Activated CD4-positive, alpha-beta memory T cell treated with anti-CD3 and anti-CD28 coated beads for 36 hours (primary cell): ENCODE results near the gene ASIC4. TPM values are rescaled to one million over a fixed set of nuclear protein-coding genes. Genes with fewer than 3 reads are reported as not detected.

ENCODE experiments used
- CTCF ChIA-PET: fragments of 350-600 bp; sonication (Branson Sonifier 250); formaldehyde crosslinking; loops from one replicate; lab custom pipeline; 2021; ENCODE audit warnings: antibody characterized with exemption, inconsistent platforms; lab: Charles Lee
- POLR2A ChIA-PET: fragments of 350-600 bp; sonication (Branson Sonifier 250); formaldehyde crosslinking; loops from one replicate; lab custom pipeline; 2021; ENCODE audit warnings: antibody characterized with exemption; lab: Charles Lee
- DNase-seq: peaks from one replicate; pipeline ENCODE4 v3.0.0-alpha.2; 2020
- H3K27ac Mint-ChIP-seq: one replicate; pipeline ENCODE4 v1.8.0; 2021; ENCODE audit warnings: mixed read lengths
- H3K27me3 Mint-ChIP-seq: one replicate; pipeline ENCODE4 v1.8.0; 2021; ENCODE audit warnings: mixed read lengths
- H3K36me3 Mint-ChIP-seq: one replicate; pipeline ENCODE4 v1.8.0; 2021; ENCODE audit warnings: mixed read lengths
- H3K4me1 Mint-ChIP-seq: one replicate; pipeline ENCODE4 v1.8.0; 2021; ENCODE audit warnings: low read depth, mixed read lengths
- H3K4me3 Mint-ChIP-seq: one replicate; pipeline ENCODE4 v1.8.0; 2021; ENCODE audit warnings: mild to moderate bottlenecking, mixed read lengths
- H3K9me3 Mint-ChIP-seq: one replicate; pipeline ENCODE4 v1.8.0; 2021; ENCODE audit warnings: mixed read lengths
- intact Hi-C: fragments of 100-400 bp; cut with micrococcal nuclease; formaldehyde crosslinking; loops from one replicate; pipeline ENCODE4 v1.15.1; 2023
- total RNA-seq, 2 experiments: library from RNA; stranded (reverse); gene quantifications; one replicate each; pipeline ENCODE4 v1.2.3, GENCODE V29; 2021

ASIC4 gene
- total RNA-seq, 2 experiments from 2014 or later: 0.07 TPM; not detected in 1

DNA sequence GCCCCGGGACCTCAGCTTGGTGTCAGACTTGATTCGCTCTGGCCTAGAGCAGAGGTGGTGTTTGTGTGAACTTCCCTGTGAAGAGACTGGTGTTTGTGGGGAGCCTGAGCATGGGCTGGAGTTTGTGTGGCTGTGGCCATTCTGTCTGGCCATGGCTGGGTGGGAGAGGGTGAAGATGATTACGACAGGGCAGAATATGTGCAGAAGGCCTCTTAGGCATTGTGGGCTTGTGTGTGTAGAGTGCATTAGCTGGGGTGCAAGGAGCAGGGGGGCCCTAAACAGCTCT lies 46.6 kb downstream of the ASIC4 start:
- no peaks in the 10 kb centered on the region for H3K36me3 Mint-ChIP-seq
- POLR2A ChIA-PET: no interaction called here
- no peaks in the 10 kb centered on the region for H3K4me1 Mint-ChIP-seq
- CTCF ChIA-PET: interaction anchor here (0.6 to 6.0 kb wide), 12 partner anchors 9 to 157 kb away, joined by 3 to 73 read pairs (median 6); partner anchors contain the start of genes CHPF, INHA, OBSL1 and STK11IP
- no peak for DNase-seq
- H3K27me3 Mint-ChIP-seq: peaks cover 14% of the 10 kb centered on the region
- H3K4me3 Mint-ChIP-seq: no peak overlapping the region
- intact Hi-C loops: no loop called here
- H3K27ac Mint-ChIP-seq: no peak overlapping the region
- H3K9me3 Mint-ChIP-seq: no peaks in the 10 kb centered on the region

DNA sequence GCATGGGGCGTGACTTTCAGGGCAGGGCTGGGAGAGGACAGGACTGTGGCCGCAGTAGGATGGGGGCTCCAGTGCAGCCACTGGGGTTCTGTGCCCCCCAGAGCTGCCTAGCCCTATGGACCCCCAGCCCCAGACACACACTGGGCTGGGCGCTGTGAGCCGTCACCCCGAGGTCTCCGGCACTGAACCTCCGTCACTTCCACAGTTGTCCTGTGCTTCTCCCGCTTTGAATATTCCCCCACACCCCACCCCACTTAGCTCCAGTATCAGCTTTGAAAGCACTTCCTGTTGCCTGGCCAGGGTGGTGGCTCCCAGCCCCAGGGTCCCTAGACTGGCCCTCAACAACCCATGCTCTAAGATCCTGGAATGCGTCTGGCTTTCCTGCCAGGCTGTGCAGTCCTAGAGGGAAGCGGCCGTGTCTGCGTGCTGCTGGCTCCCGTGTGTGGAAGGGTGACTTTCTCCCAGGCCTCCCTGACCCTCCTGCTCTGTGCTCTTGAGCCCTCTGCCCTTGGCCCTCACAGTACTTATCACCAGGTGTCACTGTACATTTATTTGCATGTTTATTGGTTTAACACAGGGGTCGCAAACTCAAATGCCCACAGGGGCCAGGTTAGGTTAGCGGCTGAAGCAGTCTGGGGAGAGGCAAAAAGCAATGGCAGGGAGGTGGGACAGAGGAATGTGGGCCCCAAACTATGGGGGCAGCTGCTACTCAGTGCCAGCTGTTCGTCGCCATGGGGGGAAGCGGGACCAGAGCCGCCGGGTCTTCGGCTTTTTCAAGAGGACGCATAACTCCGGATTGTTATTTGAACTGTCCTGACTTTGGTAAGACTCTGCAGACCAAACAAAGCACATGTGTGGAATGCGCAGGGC lies 47.1 kb downstream of the ASIC4 start:
- POLR2A ChIA-PET: no interaction called here
- Mint-ChIP-seq H3K4me1 (no peaks in the 10 kb centered on the region), H3K4me3 (no peak overlapping the region), H3K9me3 (no peaks in the 10 kb centered on the region), H3K27me3 (peaks cover 14% of the 10 kb centered on the region), H3K36me3 (no peaks in the 10 kb centered on the region), H3K27ac (no peak overlapping the region)
- intact Hi-C loops: no loop called here
- CTCF ChIA-PET: interaction anchor here (0.5 to 6.0 kb wide), 10 partner anchors 9 to 158 kb away, joined by 3 to 73 read pairs (median 5); partner anchors contain the start of genes CHPF, INHA, OBSL1 and STK11IP
- DNase-seq: no peak

DNA sequence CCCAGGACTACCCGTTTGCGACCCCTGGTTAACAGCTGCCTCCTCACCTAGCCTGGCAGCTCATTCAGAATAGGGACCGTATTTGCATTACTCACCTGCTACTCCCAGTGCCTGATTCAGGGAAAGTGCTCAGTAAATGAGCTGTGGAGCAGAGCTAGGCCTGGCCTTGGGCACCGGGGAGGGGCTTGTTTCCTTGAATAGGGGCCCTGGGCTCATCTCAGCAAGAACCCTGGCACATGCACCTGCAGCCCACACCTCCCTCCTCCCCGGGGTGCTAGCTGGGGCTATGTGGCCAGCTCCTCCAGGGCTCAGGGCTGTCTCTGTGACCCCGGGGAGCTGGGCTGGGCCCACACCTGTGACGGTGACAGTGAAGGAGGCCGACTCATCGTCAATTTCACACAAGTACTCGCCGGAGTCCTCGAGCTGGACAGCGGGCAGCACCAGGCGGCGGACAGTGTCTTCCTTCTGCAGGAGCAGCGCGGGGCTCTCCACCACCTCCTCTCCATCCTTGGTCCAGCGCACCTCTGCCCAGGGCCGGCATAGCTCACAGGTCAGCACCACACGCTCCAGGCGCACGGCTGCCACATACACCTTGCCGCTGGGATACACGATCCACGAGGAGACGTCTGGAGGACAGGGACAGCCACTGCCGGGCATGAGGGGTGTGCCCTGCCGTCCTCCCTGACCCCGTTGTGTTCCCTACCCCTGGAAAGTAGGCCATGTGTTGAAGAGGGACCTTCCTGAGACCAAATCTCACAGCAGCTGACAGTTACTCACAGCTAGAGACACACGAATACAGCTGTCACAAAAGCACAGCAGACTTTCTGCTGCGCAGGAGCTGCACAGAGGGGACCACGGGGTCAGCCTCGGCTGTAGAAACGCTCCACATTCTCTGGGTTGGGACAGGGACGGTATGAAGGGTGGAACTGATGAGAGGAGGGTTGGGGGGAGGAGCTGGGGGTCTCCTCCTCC lies 48.1 kb downstream of the ASIC4 start:
- intact Hi-C loops: no loop called here
- no peaks in the 10 kb centered on the region for H3K36me3 Mint-ChIP-seq
- DNase-seq: no peak
- H3K4me1 Mint-ChIP-seq: no peaks in the 10 kb centered on the region
- no peak overlapping the region for H3K4me3 Mint-ChIP-seq
- ChIA-PET POLR2A (no interaction called here), CTCF (interaction anchor here (0.5 to 6.0 kb wide), 5 partner anchors 9 to 159 kb away, joined by 3 to 73 read pairs (median 4); partner anchors contain the start of genes CHPF, INHA, OBSL1 and TMEM198)
- H3K9me3 Mint-ChIP-seq: no peaks in the 10 kb centered on the region
- peaks cover 16% of the 10 kb centered on the region for H3K27me3 Mint-ChIP-seq
- no peak overlapping the region for H3K27ac Mint-ChIP-seq

DNA sequence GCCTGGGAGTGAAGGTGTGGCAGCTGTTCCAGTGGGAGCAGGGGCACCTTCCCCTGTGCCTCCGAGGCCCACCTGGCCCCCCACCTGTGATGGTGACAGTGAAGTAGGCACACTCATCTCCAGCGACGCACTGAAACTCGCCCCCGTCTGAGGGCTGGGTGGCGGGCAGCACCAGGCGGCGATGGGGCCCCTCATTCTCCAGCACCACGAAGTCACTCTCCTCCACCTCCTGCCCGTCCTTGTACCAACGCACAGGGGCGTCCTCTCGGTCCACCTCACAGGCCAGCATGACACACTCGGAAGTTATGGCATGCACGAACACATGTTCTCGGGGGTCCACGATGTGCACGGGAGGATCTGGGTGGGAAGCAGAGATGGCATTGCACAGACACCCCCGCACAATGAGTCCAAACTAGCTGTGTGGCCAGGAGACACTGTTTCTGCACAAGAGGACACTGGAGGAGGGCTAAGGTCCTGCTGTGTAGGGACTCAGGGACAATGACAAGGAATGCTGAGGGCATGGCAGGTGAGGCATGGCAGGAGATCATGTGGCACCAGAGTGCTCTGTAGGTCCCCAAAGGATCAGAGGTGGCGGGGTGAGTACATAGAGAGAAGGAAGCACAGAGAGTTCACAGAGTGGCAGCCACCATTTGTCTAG lies 49.1 kb downstream of the ASIC4 start:
- CTCF ChIA-PET: interaction anchor here (1.1 to 6.0 kb wide), 2 partner anchors 21 to 67 kb away, joined by 3 to 73 read pairs; partner anchors contain the start of genes CHPF and TMEM198
- no peaks in the 10 kb centered on the region for H3K9me3 Mint-ChIP-seq
- no peak overlapping the region for H3K27ac Mint-ChIP-seq
- H3K36me3 Mint-ChIP-seq: no peaks in the 10 kb centered on the region
- DNase-seq: no peak
- intact Hi-C loops: no loop called here
- peaks cover 19% of the 10 kb centered on the region for H3K27me3 Mint-ChIP-seq
- H3K4me3 Mint-ChIP-seq: no peak overlapping the region
- POLR2A ChIA-PET: no interaction called here
- H3K4me1 Mint-ChIP-seq: no peaks in the 10 kb centered on the region

DNA sequence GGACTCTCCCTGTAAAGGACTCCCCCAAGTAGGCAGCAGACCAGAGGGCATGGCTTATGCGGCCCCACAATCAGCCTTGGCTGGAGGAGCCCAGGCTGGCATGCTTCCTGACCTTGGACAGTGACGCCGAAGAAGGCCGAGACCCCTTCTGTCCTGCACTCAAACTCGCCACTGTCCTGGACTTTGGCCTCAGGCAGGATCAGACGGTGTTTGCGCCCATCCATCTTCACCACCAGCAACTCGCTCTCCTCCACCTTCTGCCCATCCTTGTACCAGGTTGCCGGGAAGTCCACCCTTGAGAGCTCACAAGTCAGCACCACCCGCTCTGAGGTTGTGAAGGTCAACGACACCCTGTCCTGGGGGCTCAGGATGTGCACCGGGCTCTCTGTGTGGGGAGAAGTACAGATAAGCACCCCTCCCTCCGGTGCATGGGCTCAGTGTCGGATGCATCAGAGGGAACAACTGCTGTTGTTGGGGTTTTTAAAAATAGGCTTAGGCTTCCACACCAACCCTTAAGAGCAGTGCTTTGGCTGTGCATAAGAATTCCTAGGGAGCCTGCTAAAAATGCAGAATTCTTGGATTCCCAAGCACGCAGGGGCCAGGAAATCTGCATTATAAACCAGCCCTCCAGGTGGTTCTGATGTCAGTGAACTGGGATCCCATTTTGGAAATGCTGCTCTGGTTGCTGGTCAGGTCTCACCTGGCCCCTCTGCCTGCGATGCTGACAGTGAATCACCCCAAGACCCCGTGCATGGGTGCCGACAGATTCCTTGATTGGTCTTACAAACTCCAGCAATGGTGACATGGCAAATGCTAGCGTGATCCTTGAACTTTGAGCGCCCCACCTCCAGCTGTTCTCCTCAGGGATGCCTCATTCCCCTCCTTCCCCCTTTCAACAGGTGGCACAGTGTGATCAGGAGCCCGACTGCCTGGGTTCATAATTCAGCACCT lies 51.1 kb downstream of the ASIC4 start:
- Mint-ChIP-seq H3K4me3 (no peak overlapping the region), H3K36me3 (no peaks in the 10 kb centered on the region), H3K9me3 (no peaks in the 10 kb centered on the region), H3K27me3 (peaks cover 32% of the 10 kb centered on the region), H3K27ac (no peak overlapping the region), H3K4me1 (no peaks in the 10 kb centered on the region)
- intact Hi-C loops: no loop called here
- ChIA-PET CTCF (no interaction called here), POLR2A (no interaction called here)
- DNase-seq: no peak

DNA sequence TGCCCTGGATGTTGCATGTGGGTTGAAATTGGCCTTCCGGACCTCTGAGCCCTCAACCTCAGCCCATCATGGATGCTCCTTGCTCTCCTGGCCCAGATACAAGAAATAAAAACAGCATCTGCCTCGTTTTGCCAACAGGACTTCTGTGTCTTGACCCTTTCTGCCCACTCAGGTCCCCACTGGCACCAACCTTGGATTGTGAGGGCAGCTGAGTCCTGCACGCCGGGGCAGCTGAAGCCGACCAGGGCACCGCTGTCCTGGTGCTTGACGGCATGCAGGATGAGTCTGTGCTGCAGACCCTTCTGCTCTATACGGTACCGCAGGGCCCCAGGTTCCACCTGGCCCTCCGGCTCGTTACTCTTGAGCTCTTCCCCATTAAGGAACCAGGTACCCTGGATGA lies 52.4 kb downstream of the ASIC4 start:
- intact Hi-C loops: no loop called here
- DNase-seq: no peak
- Mint-ChIP-seq H3K9me3 (no peaks in the 10 kb centered on the region), H3K27ac (no peak overlapping the region), H3K27me3 (peaks cover 30% of the 10 kb centered on the region), H3K4me3 (no peak overlapping the region), H3K36me3 (no peaks in the 10 kb centered on the region), H3K4me1 (no peaks in the 10 kb centered on the region)
- ChIA-PET POLR2A (no interaction called here), CTCF (no interaction called here)

DNA sequence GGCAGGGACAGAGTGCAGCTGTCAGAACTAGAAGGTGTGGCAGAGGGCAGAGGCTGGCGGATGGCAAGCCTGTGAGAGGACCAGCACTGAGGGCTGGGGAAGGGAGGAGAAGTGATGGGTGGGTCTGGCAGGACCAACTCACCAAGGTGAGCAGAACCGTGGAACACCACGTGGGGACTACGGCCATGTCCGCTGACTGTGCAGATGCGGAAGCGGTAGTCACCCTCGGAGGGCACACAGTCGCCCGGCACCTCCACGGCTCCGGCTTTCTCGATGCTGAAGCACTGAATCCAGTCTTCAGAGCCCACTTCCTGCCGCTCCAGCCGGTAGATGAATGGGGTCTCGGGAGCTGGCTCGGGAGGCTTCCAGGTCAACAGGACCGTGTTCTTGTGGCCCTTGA lies 52.8 kb downstream of the ASIC4 start:
- H3K4me3 Mint-ChIP-seq: no peak overlapping the region
- intact Hi-C loops: no loop called here
- ChIA-PET POLR2A (no interaction called here), CTCF (no interaction called here)
- no peaks in the 10 kb centered on the region for H3K4me1 Mint-ChIP-seq
- no peak for DNase-seq
- H3K9me3 Mint-ChIP-seq: no peaks in the 10 kb centered on the region
- H3K36me3 Mint-ChIP-seq: no peaks in the 10 kb centered on the region
- H3K27me3 Mint-ChIP-seq: peaks cover 34% of the 10 kb centered on the region
- no peak overlapping the region for H3K27ac Mint-ChIP-seq

DNA sequence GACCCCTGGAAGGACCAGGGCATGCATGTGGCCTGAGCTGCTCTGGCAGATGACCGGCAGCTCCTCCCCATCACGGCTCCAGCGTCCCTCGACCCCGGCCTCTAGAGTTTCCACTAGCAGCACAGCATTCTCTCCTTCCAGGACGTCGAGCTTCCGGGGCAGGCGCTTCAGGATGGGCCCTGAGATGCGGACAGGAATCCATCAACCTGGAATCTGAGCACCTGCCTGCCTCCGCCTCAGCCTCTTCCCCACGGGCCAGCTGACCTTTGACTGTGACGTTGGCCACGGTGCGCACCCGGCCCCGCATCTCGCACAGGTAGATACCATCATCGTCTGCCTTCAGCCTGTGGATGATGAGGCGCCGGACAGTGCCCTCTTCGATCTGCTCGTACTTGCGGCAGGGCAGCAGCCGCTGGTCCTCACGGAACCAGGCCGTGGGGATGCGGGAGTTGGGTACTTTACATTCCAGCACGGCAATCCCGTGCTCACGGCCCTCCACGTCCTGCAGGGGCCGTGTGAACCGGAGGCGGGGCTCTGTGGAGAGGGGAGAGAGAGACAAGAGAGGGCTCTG lies 53.6 kb downstream of the ASIC4 start:
- Mint-ChIP-seq H3K27me3 (peaks cover 35% of the 10 kb centered on the region), H3K4me1 (no peaks in the 10 kb centered on the region), H3K36me3 (no peaks in the 10 kb centered on the region), H3K27ac (no peak overlapping the region), H3K9me3 (no peaks in the 10 kb centered on the region), H3K4me3 (no peak overlapping the region)
- ChIA-PET CTCF (no interaction called here), POLR2A (no interaction called here)
- intact Hi-C loops: no loop called here
- DNase-seq: no peak

DNA sequence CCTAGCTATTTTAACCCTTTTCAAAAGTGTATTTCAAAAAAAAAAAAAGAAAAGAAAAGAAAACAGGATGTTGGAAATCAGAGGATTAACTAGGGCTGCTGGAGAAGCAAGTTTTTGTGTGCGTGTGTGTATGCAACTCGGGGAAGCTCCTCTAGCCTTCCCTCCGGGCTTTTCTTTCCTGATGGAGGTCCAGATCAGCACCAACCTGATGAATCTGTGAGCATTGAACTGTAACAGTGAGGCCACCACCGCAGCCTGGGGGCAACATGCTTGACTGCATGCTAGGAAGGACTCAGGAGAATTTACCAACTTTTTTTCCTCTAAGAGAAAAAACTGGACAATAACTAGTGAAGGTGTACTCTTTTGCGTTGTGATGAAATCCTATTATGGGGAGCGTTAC lies 54.8 kb downstream of the ASIC4 start:
- no peak for DNase-seq
- Mint-ChIP-seq H3K9me3 (no peaks in the 10 kb centered on the region), H3K27me3 (peaks cover 35% of the 10 kb centered on the region), H3K36me3 (no peaks in the 10 kb centered on the region), H3K27ac (no peak overlapping the region), H3K4me3 (no peak overlapping the region), H3K4me1 (no peaks in the 10 kb centered on the region)
- CTCF ChIA-PET: no interaction called here
- POLR2A ChIA-PET: no interaction called here
- intact Hi-C loops: no loop called here

DNA sequence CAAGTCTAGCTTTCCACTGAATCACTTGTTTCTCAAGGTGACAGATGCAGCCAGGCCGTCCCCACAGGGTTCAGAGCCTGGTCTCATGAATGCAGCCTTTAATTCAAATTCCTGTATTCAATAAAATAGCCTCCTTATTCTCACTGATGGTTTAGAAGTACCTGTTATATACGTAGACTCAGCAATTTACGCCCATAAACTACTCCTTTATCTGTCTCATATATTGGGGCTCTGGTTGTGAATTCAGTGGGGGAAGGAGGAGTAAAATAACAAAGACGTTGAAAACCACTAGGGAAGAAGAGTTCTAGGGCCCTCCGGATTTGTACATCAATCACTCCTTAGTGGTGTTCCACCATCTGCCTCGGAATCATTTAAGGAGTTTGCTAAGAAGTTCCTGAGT lies 55.4 kb downstream of the ASIC4 start:
- Mint-ChIP-seq H3K4me3 (no peak overlapping the region), H3K27me3 (peaks cover 31% of the 10 kb centered on the region), H3K9me3 (no peaks in the 10 kb centered on the region), H3K4me1 (no peaks in the 10 kb centered on the region), H3K27ac (no peak overlapping the region), H3K36me3 (no peaks in the 10 kb centered on the region)
- POLR2A ChIA-PET: no interaction called here
- DNase-seq: no peak
- intact Hi-C loops: no loop called here
- CTCF ChIA-PET: no interaction called here
